RPMI7951 (cell line): ENCODE results near the gene PPP1R3C. TPM values are rescaled to one million over a fixed set of nuclear protein-coding genes. Genes with fewer than 3 reads are reported as not detected.

ENCODE experiments used
- DNase-seq: peaks from one replicate; pipeline ENCODE4 v3.0.0-alpha.2; 2012; ENCODE audit warnings: low read depth
- total RNA-seq: library from RNA; depleted of rRNA; stranded (reverse); fragments of >200 nt; shearing (Covaris generic); gene quantifications from 2 replicates; pipeline ENCODE4 v1.2.3, GENCODE V29; 2014; rRNA removed

The PPP1R3C gene
- total RNA-seq, result not detected in 2 replicates

- DNase-seq, result no peak
Observed at GRCh38 chr10:91632671-91633550, at the start of gene PPP1R3C. Gene PPP1R3C (minus strand): TSS chr10:91633071. CDS start chr10:91632969, 102 bp downstream.

- peak; percentile 30 for DNase-seq
Observed at GRCh38 chr10:91681361-91682276, 48.7 kb upstream of the PPP1R3C start.

GRCh38 chr10:91680487-91680886, 47.6 kb upstream of the PPP1R3C start:
- no peak for DNase-seq

GRCh38 chr10:91679296-91679695, 46.4 kb upstream of the PPP1R3C start:
- no peak for DNase-seq

- no peak for DNase-seq
Observed at GRCh38 chr10:91677911-91678310, 45.0 kb upstream of the PPP1R3C start.

GRCh38 chr10:91672021-91672608, 39.2 kb upstream of the PPP1R3C start:
- peak; percentile 91 for DNase-seq

- no peak for DNase-seq
Observed at GRCh38 chr10:91668913-91669312, 36.0 kb upstream of the PPP1R3C start.

GRCh38 chr10:91665842-91666241, 33.0 kb upstream of the PPP1R3C start:
- no peak for DNase-seq

- no peak for DNase-seq
Observed at GRCh38 chr10:91664426-91664825, 31.6 kb upstream of the PPP1R3C start.

GRCh38 chr10:91662993-91663392, 30.1 kb upstream of the PPP1R3C start:
- no peak for DNase-seq

GRCh38 chr10:91653219-91653870, 20.5 kb upstream of the PPP1R3C start:
- DNase-seq, result peak; percentile 73

GRCh38 chr10:91652364-91652763, 19.5 kb upstream of the PPP1R3C start:
- DNase-seq, result peak; percentile 98

- DNase-seq, result no peak
Observed at GRCh38 chr10:91643700-91644099, 10.8 kb upstream of the PPP1R3C start.

- peak; percentile 17 for DNase-seq
Observed at GRCh38 chr10:91642831-91643692, 10.2 kb upstream of the PPP1R3C start.

GRCh38 chr10:91636892-91637291, 4.0 kb upstream of the PPP1R3C start:
- no peak for DNase-seq

- DNase-seq, result peak; percentile 80
Observed at GRCh38 chr10:91635401-91636400, 2.8 kb upstream of the PPP1R3C start.

- DNase-seq, result no peak
Observed at GRCh38 chr10:91634898-91635297, 2.0 kb upstream of the PPP1R3C start.

GRCh38 chr10:91634246-91634645, 1.4 kb upstream of the PPP1R3C start:
- no peak for DNase-seq

- no peak for DNase-seq
Observed at GRCh38 chr10:91630625-91631024, 2.2 kb downstream of the PPP1R3C start.
